Stimulated activated CD4-positive, alpha-beta T cell treated with anti-CD3 and anti-CD28 coated beads, Interleukin-1b, Interleukin-23, amount 100 ng/mL, for 24 hours (primary cell): ENCODE data around the gene SURF6.
"Not testable (repeated sequence)": the region's sequence is repeated elsewhere in the genome, so short reads cannot be mapped to it uniquely, and the experiment has no call there.

ENCODE experiments used
- DNase-seq, 4 experiments: peaks; one replicate each; pipeline ENCODE4 v3.0.0-alpha.2; 2020; ENCODE audit warnings: low read depth in 4 of 4, low spot score in 1 of 4

SURF6 gene

DNA sequence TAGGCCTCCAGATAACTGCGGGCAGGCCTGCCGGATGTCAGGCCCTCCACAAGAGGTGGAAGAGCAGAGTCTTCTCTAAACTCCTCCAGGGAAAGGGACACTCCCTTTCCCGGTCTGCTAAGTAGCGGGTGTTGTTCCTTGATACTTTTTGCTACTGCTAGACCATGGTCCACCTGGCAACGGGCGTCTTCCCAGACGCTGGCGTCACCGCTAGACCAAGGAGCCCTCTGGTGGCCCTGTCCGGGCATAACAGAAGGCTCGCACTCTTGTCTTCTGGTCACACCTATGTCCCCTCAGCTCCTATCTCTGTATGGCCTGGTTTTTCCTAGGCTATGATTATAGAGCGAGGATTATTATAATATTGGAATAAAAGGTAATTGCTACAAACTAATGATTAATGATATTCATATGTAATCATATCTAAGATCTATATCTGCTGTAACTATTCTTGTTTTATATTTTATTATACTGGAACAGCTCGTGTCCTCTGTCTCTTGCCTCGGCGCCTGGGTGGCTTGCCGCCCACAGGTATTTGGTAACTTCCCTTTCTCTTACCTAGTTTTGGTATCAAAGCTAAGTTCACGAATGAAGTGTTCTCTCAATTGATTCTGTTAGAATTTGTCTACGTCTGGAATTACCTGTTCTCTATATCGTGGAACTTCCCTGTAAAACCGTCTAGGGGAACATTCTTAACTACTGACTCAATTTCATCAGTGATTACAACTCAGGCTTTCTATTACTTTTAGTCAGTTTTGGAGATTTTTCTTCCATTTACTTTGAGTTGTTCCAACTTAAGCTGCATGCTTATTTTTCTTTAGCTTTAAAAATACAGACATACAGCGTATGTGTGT lies 6.5 kb downstream of the SURF6 start:
- DNase-seq: not testable (repeated sequence)

GRCh38 chr9:133327834-133328484 lies 8.0 kb downstream of the SURF6 start:
- DNase-seq: no peak

GRCh38 chr9:133327021-133327420 lies 9.0 kb downstream of the SURF6 start:
- DNase-seq: not testable (repeated sequence)

- DNase-seq: no peak
Measured at GRCh38 chr9:133323991-133324703, 11.8 kb downstream of the SURF6 start.

GRCh38 chr9:133323211-133323610 lies 12.8 kb downstream of the SURF6 start:
- DNase-seq: no peak

DNA sequence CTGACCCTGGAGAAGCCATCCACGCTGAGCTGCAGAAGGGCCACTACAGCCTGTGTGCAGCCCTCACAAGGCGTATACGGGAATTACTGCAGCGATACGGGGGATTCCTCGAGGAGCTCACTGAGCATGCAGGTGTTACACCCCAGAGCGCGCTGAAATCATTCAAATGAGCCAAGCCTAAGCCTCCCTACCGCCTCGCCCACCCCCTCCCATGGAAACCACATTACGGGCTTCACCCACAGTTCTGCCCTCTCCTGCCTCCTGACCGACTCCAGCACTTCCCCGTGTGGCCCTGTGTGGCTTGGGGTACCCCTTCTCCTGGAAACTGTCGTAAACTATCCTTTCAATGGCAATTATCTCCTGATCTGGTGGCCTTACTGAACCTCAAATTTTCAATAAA lies 13.3 kb downstream of the SURF6 start:
- no peak for DNase-seq

GRCh38 chr9:133321411-133321935 lies 14.5 kb downstream of the SURF6 start:
- no peak for DNase-seq

GRCh38 chr9:133320421-133320881 lies 15.5 kb downstream of the SURF6 start:
- no peak for DNase-seq

DNA sequence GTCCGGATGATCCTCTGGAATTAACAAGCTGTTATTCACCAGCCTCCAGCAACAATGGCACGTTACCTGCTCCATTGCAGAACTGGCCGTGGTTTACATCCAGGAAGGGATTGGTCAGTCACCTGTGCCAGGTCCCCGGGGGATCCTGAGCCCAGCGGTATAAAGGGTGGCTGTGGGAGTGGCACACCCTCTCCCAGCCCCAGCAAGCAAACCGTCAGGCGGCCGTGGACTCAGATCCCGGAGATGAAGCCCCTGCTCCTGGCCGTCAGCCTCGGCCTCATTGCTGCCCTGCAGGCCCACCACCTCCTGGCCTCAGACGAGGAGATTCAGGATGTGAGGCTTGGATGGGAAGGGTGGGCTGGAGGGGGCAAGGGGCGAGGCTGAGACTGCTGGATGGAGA lies 18.4 kb downstream of the SURF6 start:
- DNase-seq: not testable (repeated sequence)

DNA sequence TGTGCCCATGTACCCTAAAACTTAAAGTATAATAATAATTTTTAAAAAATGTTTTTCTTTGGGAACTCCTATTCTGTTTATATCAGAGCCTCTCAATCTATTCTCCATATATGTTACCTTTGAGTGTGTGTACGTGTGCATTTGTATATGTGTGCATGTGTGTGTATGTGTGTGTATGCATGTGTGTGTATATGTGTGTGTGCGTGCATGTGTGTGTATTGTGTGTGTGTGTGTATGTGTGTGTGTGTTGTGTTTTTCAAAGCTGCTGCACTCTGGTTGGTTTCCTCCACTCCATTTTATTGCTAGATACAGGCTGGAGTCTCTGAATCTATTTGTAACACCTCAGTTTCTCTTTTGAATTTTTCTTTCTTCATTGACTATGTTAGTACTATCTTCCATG lies 20.0 kb downstream of the SURF6 start:
- no peak for DNase-seq

- no peak for DNase-seq
Measured at GRCh38 chr9:133309608-133310007, 26.4 kb downstream of the SURF6 start.

DNA sequence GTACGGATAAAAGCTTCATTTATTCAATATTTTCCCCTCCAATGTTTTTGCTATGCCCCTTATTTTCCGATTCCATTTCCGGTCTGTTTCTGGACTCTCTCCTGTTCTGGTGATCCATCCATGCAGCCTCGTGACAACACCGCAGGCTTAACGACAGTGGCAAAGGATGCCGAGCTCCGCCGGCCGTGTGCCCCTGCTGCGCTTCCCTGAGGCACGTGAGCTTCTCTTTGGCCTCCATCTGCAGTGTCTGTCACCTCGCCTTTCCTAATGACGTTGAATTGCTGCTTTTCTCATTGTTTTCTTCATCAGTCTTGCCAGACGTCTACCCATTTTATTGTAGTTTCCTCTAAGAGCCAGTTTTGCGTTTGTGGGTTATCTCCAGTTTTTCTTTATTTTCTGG lies 28.7 kb downstream of the SURF6 start:
- DNase-seq: no peak

DNA sequence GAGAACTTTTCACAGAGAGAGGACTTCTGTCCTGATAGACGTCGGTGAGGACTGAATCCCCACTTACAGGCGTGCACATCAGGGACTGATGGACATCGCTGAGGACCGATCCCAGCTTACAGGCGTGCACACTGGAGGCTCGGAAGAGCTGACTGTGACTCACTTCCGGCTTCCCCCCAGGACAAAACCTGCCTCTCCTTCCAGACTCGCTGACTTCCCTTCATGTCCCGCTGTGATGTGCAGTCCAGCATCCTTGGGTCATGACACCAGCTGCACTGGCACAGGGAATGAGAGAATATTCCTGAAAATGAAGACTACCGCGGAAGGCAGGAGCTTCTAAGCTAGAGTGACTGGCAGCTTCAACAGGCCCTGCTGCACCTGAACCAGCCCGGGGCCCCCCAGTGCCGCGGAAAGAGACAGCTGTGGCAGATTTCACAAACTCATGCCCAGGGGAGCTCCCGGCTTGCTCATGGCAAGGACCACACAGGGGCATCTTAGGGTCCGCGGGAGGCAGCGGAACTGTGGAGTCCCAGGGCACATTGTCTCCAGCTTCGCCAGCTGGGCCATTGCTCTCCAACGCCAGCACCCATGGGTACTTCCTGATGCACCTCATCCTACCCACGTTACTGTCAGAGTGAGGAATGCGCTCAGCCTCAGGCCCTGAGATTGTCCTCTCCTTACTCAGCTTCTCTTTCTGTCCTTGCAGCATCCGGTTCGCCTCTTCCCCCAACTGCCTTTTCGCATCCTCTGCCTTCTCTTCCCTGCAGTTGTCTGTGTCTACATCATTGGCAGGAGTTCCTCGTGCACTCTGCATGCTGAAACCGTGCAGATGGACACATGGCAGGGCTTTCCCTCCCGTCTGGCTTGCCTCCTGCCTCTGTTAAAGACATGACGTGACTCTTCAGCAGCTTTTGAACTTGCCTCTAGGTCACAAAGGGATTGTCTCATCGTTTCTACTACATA lies 29.5 kb downstream of the SURF6 start:
- DNase-seq: no peak

DNA sequence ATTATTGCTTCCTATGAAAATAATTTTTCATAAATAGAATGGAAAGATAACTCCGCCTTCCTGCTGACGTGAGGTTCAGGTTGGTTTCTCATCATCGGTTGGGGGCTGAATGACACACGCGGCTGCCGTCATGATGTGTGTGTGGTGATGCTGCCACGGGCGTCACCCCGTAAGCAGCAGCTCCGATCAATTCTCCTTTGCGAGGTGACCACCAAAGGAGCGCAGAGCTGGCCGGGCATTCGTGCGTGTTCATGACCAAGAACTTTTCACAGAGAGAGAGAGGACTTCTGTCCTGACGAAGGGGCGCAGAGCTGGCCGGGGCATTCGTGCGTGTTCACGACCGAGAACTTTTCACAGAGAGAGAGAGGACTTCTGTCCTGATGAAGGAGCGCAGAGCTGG lies 30.3 kb downstream of the SURF6 start:
- no peak for DNase-seq

- DNase-seq: no peak
Measured at GRCh38 chr9:133304477-133305377, 31.3 kb downstream of the SURF6 start.

DNA sequence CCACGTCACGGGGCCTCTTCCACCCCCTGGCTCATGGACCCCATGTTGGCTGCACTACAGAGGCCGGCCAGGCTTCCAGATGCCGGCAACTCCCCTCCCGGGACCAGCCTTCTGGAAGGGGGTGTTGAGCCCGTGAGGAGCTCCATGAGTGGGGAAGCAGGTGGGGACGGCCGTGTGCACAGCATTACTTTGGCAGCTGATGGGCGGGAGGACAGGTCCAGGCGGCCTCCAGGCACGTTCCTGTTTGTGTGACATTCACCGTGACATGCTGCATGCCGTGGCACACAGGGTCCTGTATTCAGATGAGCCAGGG lies 31.9 kb downstream of the SURF6 start:
- no peak for DNase-seq

DNA sequence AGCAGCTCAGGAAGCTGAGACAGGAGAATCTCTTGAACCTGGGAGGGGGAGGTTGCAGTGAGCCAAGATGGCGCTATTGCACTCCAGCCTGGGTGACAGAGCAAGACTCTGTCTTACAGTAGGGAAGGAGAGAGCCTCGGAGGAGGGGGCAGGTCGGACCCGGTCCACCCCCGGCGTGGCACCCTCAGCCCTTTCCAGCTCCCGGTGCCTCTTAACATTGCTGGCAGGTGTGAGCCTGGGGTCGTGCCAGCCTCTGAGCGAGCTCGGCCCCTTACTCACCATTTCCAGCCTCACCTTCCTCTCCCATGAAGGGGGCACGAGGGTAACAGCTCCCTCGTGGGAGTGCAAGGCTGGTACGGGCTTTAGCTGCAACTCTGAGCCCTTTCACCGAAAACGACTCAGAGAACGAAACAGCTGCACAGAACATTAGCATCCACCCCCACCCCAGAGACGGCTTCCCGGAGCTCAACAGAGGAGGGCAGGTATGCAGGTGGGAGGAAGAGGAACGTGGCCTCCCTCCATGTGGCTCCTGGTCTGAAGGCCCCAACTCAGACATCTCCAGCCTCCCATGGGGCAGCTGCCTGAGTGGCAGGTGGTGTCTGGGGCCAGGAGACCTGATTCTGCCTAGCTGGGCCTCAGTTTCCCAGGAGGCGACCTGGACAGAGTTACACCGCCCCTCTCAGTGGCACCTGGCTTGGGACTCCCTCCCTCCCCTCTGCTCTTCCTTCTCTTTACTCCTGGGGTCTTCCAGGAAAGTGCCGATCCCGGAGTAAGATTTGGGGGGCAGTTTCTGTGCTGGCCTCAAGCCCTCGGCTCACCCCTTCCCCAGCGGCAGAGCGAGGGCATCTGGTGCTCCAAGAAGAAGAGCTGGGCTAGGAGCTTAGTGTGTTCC lies 32.5 kb downstream of the SURF6 start:
- no peak for DNase-seq
